Thymus (tissue), 11 donors: ENCODE measurements around the gene B3GALT6. TPM values are rescaled to one million over a fixed set of nuclear protein-coding genes. Genes with fewer than 3 reads are reported as not detected.
"Not testable (repeated sequence)": the region's sequence is repeated elsewhere in the genome, so short reads cannot be mapped to it uniquely, and the experiment has no call there.

ENCODE experiments used
- DNase-seq, 9 donors: peaks; one replicate each; pipeline ENCODE4 v3.0.0-alpha.2; 2013; ENCODE audit warnings: low spot score in 9 of 9, low read depth in 6 of 9, missing footprints in 1 of 9
- H3K27ac ChIP-seq, 2 donors: one replicate each; pipeline ENCODE4 v1.5.1; 2013; ENCODE audit warnings: control low read depth in 1 of 2, low read depth in 1 of 2, low read length in 1 of 2, mild to moderate bottlenecking in 1 of 2, moderate library complexity in 1 of 2
- H3K27me3 ChIP-seq, 2 donors: one replicate each; pipeline ENCODE4 v1.5.1; 2013; ENCODE audit warnings: low read length in 1 of 2; ENCODE audit not compliant: control insufficient read depth in 2 of 2, insufficient read depth in 1 of 2
- H3K36me3 ChIP-seq, 2 donors: one replicate each; pipeline ENCODE4 v1.5.1; 2013; ENCODE audit warnings: low read length in 1 of 2, mild to moderate bottlenecking in 1 of 2, moderate library complexity in 1 of 2; ENCODE audit not compliant: control insufficient read depth in 2 of 2, insufficient read depth in 2 of 2
- H3K4me1 ChIP-seq, 2 donors: one replicate each; pipeline ENCODE4 v1.5.1; 2013; ENCODE audit warnings: low read length in 2 of 2; ENCODE audit not compliant: control insufficient read depth in 2 of 2, insufficient read depth in 2 of 2
- H3K4me3 ChIP-seq, 2 donors: one replicate each; pipeline ENCODE4 v1.5.1; 2013; ENCODE audit warnings: low read length in 2 of 2, control low read depth in 1 of 2, mild to moderate bottlenecking in 1 of 2
- H3K9me3 ChIP-seq, 2 donors: one replicate each; pipeline ENCODE4 v1.5.1; 2013; ENCODE audit warnings: low read length in 1 of 2, mild to moderate bottlenecking in 1 of 2; ENCODE audit not compliant: control insufficient read depth in 2 of 2, insufficient read depth in 1 of 2
- WGBS: extraction: QIAGEN DNeasy Blood & Tissue Kit; methylation state at CpG from one replicate; pipeline ENCODE4 v1.1.7; 2013; 5-methylcytosine and 5-hydroxymethylcytosine counted together
- polyA plus RNA-seq: library from polyadenylated mRNA; stranded (reverse); fragments of 200-250 nt; gene quantifications from one replicate; pipeline ENCODE4 v1.2.3, GENCODE V29; 2013
- total RNA-seq: library from RNA; stranded (reverse); fragments of 120-200 nt; gene quantifications from one replicate; pipeline ENCODE4 v1.2.4, GENCODE V29; 2013
- donor health status: healthy.

The B3GALT6 gene
- total and polyA plus RNA-seq, 2 donors = 11.8 to 16.3 TPM

- Histone ChIP-seq H3K9me3 (no peaks in the 10 kb centered on the region), H3K4me3 (no peak overlapping the region), H3K27ac (no peak overlapping the region), H3K27me3 (peaks cover 26 to 52% of the 10 kb centered on the region in 2 donors), H3K36me3 (no peaks in the 10 kb centered on the region), H3K4me1 (no peaks in the 10 kb centered on the region)
- no peak for DNase-seq
- 91% methylated on average over 23 of the region's 23 CpGs for WGBS
These were observed 11.8 kb downstream of the B3GALT6 start for GRCh38 chr1:1243807-1244191.

GRCh38 chr1:1244192-1244811 is 12.3 kb downstream of the B3GALT6 start:
- H3K36me3 ChIP-seq = no peaks in the 10 kb centered on the region
- H3K27me3 ChIP-seq = peaks cover 26 to 48% of the 10 kb centered on the region in 2 donors
- H3K9me3 ChIP-seq = no peaks in the 10 kb centered on the region
- H3K27ac ChIP-seq = no peak overlapping the region
- no peak for DNase-seq
- 93% methylated on average over 30 of the region's 30 CpGs for WGBS
- no peak overlapping the region for H3K4me3 ChIP-seq
- no peaks in the 10 kb centered on the region for H3K4me1 ChIP-seq

- Histone ChIP-seq H3K36me3 (no peaks in the 10 kb centered on the region), H3K4me3 (no peak overlapping the region), H3K27me3 (peaks cover 26 to 38% of the 10 kb centered on the region in 2 donors), H3K27ac (no peak overlapping the region), H3K4me1 (no peaks in the 10 kb centered on the region), H3K9me3 (no peaks in the 10 kb centered on the region)
- 89% methylated on average over 23 of the region's 23 CpGs for whole genome bisulfite sequencing
- no peak for DNase-seq
These were observed 13.3 kb downstream of the B3GALT6 start for GRCh38 chr1:1245178-1245816.

- Histone ChIP-seq H3K36me3 (no peaks in the 10 kb centered on the region), H3K4me3 (no peak overlapping the region), H3K9me3 (peaks cover 0 to 5% of the 10 kb centered on the region in 2 donors), H3K27me3 (peaks cover 26 to 33% of the 10 kb centered on the region in 2 donors), H3K27ac (no peak overlapping the region), H3K4me1 (peaks cover 3 to 7% of the 10 kb centered on the region in 2 donors)
- 40% methylated on average over 45 of the region's 45 CpGs for WGBS
- DNase-seq = no peak
These were observed 14.0 kb downstream of the B3GALT6 start for GRCh38 chr1:1245817-1246576.

- H3K9me3 ChIP-seq = peaks cover 0 to 5% of the 10 kb centered on the region in 2 donors
- no peaks in the 10 kb centered on the region for H3K36me3 ChIP-seq
- H3K4me3 ChIP-seq = no peak within 1 kb of the TSS
- no peak for DNase-seq
- 8% methylated on average over 74 of the region's 74 CpGs for WGBS
- peaks cover 3 to 10% of the 10 kb centered on the region in 2 donors for H3K4me1 ChIP-seq
- H3K27me3 ChIP-seq = peaks cover 26 to 33% of the 10 kb centered on the region in 2 donors
- no peak within 1 kb of the TSS for H3K27ac ChIP-seq
These were observed 14.7 kb downstream of the B3GALT6 start, which contains the start of gene C1QTNF12 for GRCh38 chr1:1246577-1247340. Gene C1QTNF12, minus strand, starts transcription at chr1:1246722. Its CDS starts 32 bp downstream, at chr1:1246690.

GRCh38 chr1:1247341-1247913 is 15.4 kb downstream of the B3GALT6 start:
- Histone ChIP-seq H3K27ac (no peak overlapping the region), H3K9me3 (peaks cover 0 to 5% of the 10 kb centered on the region in 2 donors), H3K36me3 (peaks cover 0 to 2% of the 10 kb centered on the region in 2 donors), H3K4me3 (no peak overlapping the region), H3K4me1 (peaks cover 3 to 10% of the 10 kb centered on the region in 2 donors), H3K27me3 (peaks cover 26 to 33% of the 10 kb centered on the region in 2 donors)
- no peak for DNase-seq
- 80% methylated on average over 25 of the region's 25 CpGs for WGBS

- 97% methylated on average over 21 of the region's 21 CpGs for WGBS
- H3K27ac ChIP-seq, DNase-seq, H3K9me3 ChIP-seq, H3K4me1 ChIP-seq, H3K36me3 ChIP-seq, H3K4me3 ChIP-seq: not testable (repeated sequence)
- peaks cover 26 to 33% of the 10 kb centered on the region in 2 donors for H3K27me3 ChIP-seq
These were observed 16.2 kb downstream of the B3GALT6 start for GRCh38 chr1:1248009-1248913.
